ENCODE measurements around the gene OTOG.

OTOG gene

DNA sequence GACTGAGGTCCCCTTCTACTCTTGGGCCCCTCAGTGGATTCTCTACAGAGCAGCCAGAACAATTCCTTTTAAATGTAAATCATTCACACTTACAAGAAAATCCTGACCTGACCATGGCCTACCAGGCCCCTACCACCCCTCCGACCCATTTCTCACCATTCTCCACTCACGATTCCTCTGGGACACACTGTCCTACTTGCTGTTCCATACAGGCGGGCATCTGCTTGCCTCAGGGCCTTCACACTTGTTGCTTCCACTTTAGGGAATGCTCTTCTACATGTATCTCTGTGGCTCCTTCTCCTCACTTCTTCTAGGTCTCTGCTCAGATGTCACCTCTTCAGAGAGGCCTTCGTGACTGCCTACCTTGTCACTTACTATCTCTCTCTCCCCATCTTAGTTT is 6.3 kb upstream of the OTOG start:
- DNase-seq (ENCODE audit: low spot score), result no peak

DNA sequence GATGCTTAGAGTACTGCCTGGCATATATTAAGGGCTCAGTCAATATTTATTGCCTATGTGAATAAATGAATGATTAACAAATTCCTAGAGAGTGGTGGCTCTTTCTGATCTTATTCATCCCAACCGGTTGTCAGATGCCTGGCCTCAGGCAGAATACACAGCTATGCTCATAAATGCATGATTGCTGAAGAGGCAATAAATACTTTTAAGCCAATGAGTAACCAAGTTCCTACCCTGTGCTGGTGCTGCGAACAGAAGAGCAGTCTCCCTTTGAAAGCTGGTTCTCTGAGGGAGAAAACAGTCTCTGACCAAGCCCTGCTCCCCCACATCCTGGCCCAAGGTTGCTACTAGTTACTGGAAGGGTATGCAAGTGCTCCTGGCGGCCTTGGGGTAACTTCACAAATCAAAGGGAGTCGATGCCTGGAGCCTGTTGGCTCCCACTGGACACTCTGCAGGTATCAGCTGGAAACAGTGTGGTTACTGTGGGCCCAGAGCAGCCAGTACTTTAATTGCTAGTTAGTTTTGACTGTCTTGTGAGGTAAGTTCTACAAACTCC is 5.7 kb upstream of the OTOG start:
- DNase-seq (ENCODE audit: low spot score), result peak; percentile 73

DNA sequence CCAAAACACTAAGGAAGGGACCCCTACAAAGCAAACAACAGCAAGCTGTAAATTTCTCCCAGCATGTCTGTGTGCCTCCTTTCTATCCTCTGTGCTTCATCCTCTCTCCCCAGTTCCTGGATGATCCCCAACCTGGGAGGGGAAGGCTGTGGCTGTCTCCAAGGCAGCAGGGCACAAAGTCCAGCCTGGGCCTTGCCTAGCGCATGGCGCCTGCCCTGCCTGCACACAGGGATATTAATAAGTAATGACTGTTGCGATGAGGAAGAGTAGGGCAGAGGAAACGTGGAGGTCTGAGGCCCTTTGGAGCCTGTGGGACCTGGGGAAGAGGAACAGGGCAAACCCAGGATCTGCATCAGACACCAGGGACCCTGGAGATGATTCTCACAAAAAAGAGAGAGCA is 4.8 kb upstream of the OTOG start:
- peak; percentile 71 for DNase-seq (ENCODE audit: low spot score)

DNA sequence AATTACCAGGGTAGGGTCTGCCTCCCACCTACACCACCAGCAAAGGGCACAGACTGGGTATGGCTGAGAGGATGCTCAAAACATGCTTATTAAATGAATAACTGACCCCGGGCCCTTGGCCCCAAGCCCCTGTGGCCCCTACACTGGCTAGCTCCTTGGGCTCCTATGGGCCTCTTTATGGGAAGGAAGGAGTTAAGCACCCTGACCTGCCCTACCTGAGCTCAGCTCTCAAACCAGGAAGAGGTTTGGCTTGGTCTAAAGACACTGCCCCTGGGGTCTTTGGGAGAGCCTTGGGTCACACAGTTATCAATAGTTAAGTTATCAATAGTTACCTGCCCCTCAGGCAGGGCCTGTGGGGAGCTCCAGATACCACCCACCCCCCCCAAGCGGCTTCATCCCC is 4.0 kb upstream of the OTOG start:
- no peak for DNase-seq (ENCODE audit: low spot score)

DNA sequence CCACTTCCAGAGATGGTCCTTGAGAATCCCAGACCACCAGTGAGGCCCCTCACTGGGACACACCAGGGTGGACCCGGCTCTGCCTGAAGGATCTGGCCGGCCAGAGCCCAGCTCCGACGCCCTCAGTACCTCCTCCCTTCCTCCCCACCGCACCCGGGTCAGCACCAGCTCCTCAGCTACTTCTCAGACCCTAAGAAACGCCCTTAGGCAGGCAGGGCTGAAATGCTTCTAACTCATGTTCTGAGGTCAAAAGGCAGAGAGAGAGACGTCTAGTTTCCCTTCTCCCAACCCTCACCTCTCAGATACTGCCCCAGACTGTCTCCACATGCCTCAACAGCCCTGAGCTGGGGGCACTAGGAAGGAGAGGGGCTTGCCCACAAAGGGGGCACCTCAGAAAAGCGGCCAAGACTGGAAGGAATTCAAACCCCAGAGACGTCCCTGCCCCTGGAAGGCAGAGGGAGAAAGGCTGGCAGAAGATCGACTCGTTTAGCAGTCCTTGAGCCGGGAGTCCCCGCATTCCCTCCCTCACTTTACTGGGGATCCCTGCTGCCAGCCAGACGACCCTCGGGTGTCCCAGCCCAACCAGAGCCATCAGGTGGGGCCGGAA is 3.4 kb upstream of the OTOG start:
- no peak for DNase-seq (ENCODE audit: low spot score)

DNA sequence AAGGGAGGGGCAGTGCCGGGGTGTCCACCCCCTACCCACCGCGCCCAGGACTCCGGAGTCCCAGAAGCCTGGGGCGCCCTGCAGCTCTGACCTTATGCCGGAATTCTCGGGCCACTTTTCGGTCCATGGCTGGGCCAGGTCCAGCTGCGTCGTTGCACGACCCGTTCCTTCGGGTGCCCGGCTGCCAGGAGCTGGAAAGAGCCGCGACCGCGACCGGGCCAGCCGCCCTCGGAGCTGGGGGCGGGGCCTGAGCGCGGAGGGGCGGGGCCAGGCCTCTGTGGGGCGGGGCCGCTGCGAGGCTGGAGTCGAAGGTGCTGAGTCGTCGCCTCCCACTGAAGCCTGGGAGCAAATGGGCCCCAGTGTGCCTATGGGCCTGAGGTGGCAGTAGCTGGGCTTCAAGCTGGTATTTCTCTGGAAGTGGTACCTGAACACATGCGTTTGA is 2.9 kb upstream of the OTOG start, which contains the start of gene USH1C:
Gene USH1C, minus strand, starts transcription at position 236 of the 442 bp plus-strand sequence. Its CDS starts 109 bp downstream, at position 127.
- peak; percentile 71 for DNase-seq (ENCODE audit: low spot score)

DNA sequence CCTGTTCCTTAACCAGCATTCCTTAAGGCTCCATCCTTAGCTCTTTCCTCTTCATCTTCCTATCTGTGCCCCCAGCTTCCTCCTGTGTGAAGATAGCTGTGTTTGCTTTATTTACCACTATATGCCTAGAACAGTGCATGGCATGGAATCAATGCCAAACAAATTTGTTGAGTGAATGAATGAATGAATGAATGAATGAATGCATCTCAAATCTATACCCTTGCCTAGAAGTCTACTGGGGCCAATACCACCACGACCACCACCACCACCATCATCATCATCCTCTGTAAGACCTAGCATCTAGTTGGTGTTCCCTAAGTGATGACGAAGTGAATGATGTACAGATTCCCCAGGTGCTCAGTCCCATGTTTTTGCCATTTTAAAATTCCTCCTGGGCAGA is 819 bp upstream of the OTOG start:
- no peak for DNase-seq (ENCODE audit: low spot score)

DNA sequence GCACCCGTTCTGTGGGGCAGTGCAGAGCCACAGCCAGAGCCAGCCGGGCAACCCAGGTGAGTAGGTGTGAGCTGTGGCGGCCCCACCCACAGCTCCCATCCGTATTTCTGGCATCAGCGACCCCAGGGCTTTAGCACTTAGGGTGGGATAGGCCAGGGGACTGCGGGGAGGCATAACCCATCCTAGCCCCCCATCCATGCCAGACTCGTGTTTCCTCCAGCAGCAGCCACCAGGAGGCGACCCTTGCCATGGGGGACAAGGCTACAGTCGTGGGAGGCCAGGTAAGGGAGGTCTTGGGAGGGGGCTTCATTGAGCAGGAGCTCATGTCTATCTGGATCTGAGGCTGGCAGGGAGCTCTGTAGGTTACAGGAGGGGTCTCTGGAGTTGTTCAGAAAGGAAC is 873 bp downstream of the OTOG start:
- DNase-seq (ENCODE audit: low spot score), result no peak

DNA sequence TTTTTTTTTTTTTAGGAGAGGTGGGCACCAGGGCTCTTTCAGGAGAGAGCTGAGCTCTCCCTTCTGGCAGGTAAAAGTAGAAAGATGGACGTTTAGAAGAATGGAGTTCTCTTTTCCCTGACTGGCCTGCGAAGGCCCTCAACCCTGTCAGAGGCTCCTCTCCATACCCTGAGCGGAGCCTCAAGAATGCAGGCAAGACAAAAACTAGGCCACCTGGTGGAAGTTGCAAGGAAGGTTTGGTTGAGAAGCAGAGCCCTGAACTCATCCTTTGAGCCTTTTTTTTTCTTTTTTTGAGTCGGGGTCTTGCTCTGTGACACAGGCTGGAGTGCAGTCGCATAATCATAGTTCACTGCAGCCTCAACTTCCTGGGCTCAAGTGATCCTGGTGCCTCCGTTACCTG is 1.4 kb downstream of the OTOG start:
- DNase-seq (ENCODE audit: low spot score), result no peak

DNA sequence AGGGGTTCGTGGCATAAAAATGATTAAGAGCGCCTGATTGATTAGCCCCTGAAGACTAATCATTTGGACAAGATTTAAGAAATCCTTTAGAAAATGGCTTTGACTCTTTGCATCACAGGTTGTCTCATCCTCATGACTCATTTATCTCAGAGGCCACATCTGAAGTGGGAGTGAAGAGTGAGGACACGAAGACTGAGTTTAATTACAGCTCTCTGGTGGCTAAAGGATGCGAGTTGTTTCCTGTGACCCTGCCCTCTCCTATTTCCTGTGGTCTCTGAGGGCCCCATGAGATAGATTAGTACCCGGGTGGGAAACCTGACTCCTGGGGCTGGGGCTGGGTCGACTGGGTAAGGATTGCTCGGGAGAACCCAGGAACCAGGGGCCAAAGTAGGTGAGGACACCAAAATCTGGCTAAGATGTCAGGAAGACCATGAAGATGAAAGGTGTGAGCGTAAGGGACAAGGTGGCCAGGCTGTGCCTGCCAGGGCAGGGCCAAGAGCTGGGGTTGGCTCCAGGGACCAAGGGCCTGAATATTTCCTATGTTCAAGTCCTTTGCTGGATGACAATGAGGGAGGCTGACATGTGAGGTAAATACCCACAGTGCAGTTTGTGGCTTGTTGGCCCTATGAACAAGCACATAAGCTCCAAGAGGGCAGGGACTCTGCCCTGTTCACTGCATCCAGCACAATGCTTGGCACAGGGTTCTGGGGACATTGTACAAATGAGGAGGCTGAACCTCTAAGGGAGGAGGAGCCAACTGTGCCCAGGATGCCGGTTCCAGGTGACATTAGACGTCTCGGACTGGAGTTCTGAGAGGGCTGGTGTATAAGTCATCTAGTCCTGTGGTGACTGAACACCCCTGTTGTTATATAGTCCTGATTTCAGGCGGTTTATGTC is 3.6 kb downstream of the OTOG start:
- DNase-seq (ENCODE audit: low spot score), result no peak

DNA sequence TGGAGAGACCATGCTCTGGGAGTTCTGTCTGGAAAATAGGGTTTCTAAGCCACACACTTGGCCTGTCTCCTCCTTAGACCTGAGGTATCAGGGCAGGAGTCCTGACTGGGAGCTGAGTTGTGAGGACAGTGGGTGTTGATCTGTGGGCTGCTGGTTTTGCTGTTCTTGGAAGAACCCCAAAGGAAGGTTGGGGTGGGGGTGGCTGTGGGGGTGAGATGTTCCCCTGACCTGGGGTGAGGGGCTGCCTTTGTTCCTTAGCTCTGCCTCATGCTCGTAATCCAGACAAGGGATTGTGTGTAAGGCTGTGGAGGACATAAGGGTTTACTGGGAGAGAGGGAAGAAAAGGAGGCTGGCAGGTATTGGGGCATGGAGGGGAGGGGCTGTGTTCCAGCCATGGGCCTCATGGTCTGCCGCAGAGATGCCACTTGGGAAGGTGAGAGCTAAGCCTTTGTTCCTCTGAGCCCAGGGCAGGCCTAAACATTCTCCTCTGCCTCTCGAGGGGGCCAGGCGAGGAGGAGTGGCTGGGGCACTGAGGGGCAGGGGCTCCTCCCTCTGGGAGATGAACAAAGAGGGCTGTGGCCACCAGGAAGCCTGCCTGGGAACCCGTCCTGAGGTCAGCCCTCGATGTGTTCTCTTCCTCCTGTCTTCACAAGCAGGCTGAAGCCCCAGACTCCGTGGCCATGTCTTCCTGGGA is 4.4 kb downstream of the OTOG start:
- no peak for DNase-seq (ENCODE audit: low spot score)

DNA sequence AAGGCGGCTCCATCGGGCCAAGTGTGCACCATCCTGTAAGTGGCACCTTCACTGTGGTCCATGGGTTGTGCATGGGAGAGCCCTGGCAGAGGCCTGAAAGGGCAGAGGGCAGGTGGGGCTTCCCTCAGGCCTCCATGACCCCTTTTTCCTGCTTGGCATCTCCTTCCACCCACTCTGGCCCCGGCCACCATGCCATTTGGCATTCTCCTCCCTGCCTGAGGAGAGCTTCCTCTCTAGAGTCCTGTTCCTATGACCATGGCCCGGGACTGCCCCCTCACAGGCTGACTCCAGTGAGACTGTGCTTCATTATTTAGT is 4.9 kb downstream of the OTOG start:
- DNase-seq (ENCODE audit: low spot score), result no peak

DNA sequence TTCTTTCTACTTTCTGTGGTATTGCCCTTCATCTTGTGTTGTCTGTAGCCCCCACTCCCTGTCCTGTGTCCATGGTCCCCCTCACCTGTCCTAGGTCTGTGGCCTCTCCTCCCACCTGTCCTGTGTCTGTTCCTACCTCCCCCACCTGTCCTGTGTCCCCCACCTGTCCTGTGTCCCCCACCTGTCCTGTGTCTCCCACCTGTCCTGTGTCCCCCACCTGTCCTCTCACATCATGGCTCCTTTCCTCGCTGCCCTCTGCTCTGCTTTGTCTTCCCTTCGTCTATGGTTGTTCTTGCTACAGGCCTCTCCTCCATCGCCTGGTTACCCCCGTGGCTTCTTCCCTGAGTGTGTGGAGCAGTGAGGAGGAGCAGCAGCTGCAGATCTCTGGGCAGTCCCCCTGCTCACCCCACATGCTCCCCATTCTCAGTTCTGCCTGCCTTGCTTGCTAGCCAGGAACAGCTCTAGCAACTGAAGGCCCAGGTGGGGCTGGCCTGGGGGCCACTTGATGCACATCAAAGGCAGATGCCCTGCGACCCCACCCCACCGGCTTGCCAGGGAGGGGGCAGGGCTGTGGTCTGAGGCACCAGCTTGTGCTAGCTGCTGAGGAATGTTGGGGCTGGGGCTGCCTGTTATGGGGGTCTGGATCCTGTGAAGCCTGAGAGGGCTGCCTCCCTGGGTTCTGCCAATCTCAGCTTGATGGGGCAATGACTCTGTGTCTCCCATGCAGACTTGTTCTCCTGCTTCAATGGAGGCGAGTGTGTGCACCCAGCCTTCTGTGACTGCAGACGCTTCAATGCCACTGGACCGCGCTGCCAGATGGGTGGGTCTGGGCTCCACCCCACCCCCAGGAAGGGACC is 5.6 kb downstream of the OTOG start:
- no peak for DNase-seq (ENCODE audit: low spot score)

DNA sequence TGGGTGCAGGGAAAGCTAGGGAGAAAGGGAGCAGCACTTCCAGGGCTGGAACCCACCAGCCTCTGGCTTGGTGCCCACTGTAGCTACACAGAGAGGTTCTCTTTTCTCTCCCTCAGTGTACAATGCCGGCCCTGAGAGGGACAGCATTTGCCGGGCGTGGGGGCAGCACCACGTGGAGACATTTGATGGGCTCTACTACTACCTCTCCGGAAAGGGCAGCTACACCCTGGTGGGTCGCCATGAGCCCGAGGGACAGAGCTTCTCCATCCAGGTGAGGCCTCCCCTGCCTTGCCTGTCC is 6.1 kb downstream of the OTOG start:
- DNase-seq (ENCODE audit: low spot score), result no peak

DNA sequence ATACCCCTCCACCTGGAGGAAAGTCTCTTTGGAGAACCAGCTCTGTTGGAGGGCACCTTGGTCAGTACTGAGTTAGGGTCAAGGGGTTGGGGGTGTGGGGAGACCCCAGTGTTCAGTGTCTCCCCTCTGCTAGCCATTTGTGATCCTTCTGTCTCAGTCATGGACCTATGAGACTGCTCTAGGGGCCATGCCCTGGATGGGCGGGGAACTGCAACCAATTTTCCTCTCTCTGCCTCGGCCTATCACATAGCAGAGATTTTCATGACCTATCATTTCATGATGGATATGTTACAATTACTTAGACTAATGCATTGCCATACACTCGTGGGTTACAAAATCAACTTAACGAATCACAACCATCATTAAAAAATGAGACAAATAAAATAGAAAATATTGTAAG is 7.4 kb downstream of the OTOG start:
- DNase-seq (ENCODE audit: low spot score), result no peak

DNA sequence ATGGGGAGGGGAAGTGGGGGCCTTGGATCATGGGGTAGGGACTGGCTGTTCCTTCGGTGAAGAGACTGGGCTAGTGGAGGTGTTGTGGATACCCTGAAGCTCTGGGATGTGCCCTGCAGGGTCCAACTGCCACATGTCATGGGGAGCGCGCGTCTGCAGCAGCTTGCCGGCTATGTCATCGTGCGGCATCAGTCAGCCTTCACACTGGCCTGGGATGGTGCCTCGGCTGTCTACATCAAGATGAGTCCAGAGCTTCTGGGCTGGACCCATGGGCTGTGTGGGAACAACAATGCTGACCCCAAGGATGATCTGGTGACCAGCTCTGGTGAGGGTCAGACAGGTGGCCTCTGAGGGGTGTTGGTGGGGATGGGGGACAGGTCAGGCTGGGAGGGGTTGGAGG is 9.9 kb downstream of the OTOG start:
- DNase-seq (ENCODE audit: low spot score), result no peak

DNA sequence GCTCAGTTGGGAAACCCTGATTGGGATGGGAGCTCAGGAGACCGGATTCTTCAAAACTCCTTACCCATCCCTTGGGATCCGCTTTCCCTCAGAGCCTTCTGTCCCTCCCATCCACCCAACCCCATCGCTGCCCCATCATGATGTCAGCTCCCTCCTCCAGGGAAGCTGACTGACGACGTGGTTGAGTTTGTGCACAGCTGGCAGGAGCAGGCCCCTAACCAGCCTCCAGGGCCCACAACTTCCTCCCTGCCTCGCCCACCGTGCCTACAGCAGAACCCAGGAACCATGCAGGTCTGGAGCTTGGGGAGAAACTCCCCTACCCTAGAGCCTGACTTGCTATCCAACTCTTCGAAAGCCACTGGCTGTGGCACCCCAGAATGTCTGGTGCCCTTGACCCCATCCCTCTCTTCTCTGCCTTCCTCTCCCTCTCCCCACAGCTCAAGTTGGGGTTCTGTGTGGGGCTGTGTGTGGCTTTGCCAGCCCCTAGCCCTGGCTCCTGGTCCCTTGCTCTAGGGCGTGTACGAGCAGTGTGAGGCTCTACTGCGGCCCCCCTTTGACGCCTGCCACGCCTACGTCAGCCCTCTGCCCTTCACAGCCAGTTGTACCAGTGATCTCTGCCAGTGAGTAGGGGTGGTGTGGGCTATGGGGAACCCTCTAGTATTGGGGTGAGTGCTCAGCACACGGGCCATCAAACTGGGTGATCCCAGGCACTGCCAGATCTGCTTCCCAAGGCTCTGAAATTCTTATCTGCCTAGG is 11.1 kb downstream of the OTOG start:
- no peak for DNase-seq (ENCODE audit: low spot score)

DNA sequence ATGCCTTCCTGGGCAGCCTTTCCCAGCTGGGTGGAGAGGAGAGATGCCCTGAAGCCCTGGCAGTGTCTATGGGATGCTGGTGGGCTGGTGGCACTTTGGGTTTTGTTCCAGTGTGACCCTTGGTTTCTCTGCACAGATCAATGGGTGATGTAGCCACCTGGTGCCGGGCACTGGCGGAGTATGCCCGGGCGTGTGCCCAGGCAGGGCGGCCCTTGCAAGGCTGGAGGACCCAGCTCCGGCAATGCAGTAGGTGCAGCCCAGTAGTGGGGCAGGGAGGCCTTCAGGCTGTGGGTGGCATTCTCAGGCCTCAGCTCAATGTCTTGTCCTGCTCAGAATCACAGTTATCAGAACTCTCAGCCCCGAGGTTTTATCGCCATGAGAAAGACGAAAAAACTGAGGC is 11.9 kb downstream of the OTOG start:
- DNase-seq (ENCODE audit: low spot score), result no peak

DNA sequence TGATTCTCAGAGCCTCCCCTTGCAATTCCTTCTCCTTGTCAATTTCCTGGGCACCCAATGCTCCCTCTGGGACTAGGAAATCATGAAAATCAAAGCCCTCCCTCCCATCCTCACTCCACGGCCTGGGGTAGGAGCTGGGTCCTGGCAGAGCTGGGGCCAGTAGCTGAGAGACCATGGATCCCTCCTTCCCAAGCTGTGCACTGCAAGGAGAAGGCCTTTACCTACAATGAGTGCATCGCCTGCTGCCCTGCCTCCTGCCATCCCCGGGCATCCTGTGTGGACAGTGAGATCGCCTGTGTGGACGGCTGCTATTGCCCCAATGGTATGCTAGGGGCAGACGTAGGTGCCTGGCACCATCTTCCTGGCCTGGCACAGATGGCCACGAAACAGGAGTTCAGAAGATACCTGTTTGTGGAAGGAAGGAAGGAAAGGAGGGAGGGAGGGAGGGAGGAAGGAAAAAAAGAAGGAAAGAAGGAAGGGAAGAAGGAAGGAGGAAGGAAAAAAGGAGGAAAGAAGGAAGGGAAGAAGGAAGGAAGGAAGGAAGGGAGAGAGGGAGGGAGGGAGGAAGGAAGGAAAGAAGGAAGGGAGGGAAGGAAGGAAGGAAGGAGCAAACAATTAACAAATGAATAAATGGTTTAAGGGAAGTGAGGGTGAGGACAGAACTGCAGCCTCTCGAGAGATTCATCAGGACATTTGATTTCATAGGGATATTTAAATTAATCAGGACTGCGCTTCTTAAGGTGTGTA is 12.5 kb downstream of the OTOG start:
- DNase-seq (ENCODE audit: low spot score), result no peak

DNA sequence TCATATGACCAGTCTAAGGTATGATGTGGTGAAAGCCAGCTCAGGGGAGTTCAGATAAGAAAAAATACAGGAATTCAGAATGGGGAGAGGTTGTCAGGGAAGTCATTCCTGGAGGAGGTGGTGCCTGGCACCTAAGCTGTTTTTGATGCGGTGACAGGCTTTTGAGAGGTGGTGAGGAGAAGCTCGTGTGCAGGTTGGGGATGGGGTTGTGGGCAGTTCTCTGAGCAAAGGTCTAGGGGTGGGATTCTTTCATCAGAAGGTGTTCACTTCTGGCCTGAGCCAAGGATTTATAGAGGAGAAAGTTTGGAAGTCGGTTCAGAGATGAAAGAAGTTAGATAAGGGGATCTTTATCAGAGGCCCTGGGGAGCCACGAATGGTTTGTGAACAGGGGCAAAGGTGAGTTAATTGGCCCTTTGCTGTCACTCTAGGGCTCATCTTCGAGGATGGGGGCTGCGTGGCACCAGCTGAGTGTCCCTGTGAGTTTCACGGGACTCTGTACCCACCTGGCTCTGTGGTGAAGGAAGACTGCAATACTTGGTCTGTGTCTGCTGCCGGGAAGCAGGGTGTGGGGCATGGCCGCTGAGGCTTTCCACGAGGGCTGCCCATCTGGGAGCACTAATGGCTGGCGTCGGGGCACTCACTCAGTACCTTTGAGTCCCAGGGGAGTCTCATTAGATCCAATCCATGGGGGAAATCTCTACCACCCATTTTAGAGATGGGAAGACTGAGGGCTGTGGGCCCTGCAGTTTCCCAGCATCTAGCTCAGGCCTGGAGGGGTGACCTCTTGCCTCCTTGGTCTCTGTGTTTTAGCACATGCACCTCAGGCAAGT is 13.4 kb downstream of the OTOG start:
- no peak for DNase-seq (ENCODE audit: low spot score)

Measured in HuH-7 (cell line).